Duodenal mucosa (tissue), 2 donors: Measurements from ENCODE around the gene CALY.

Experiments used
- H3K27ac ChIP-seq: one replicate; pipeline ENCODE4 v1.7.0; 2013; ENCODE audit warnings: low read depth, low read length
- H3K27me3 ChIP-seq, 2 donors: one replicate each; pipeline ENCODE4 v1.7.0; 2013; ENCODE audit warnings: low read length in 2 of 2, control low read depth in 1 of 2; ENCODE audit not compliant: insufficient read depth in 2 of 2, control insufficient read depth in 1 of 2
- H3K36me3 ChIP-seq, 2 donors: one replicate each; pipeline ENCODE4 v1.7.0; 2013; ENCODE audit warnings: low read length in 2 of 2, control low read depth in 1 of 2; ENCODE audit not compliant: insufficient read depth in 2 of 2, control insufficient read depth in 1 of 2
- H3K4me1 ChIP-seq, 2 donors: one replicate each; pipeline ENCODE4 v1.7.0; 2013; ENCODE audit warnings: low read length in 2 of 2, control low read depth in 1 of 2; ENCODE audit not compliant: insufficient read depth in 2 of 2, control insufficient read depth in 1 of 2
- H3K4me3 ChIP-seq, 2 donors: one replicate each; pipeline ENCODE4 v1.7.0; 2013; ENCODE audit warnings: low read length in 2 of 2, low read depth in 1 of 2
- H3K9ac ChIP-seq, 2 donors: one replicate each; pipeline ENCODE4 v1.7.0; 2013; ENCODE audit warnings: low read length in 2 of 2, low read depth in 1 of 2
- H3K9me3 ChIP-seq, 2 donors: one replicate each; pipeline ENCODE4 v1.7.0; 2013; ENCODE audit warnings: low read length in 2 of 2, control low read depth in 1 of 2; ENCODE audit not compliant: control insufficient read depth in 1 of 2

CALY gene, protein sequence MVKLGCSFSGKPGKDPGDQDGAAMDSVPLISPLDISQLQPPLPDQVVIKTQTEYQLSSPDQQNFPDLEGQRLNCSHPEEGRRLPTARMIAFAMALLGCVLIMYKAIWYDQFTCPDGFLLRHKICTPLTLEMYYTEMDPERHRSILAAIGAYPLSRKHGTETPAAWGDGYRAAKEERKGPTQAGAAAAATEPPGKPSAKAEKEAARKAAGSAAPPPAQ

DNA sequence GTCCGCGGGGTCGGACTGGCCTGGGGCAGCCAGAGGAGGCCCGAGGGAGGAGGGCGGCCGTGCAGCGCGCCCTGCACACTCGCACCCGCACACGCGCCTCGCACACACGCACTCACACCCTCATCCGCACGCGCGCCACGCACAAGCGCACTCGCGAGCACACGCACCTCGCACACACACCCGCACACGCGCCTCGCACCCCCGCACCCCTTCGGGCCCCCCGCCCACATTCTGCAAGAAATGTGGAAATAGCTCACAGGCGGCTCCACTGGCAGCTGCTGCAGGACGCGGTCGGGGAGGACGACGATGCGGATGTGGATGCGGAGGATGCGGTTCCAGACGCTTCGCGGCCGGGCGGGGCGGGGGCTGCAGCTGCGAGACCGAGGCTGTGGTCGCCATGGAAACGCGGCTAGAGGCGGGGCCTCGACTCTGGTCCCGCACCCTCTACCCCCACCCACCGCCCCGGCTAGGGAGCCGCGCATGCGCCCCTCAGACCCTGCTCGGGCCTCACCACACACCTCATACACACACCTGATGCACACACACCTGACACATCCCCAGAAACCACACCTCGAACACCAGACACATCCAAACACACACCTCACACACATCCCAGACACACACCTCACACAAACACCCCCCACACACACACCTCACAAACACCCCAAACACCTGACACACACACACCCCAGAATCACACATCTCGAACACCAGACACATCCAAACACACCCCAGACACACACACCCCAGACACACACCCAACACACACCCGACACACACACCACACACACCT is at the start of gene CALY:
CALY (minus strand) TSS at position 320 of the 793 bp plus-strand sequence. CDS start 7,907 bp downstream, outside the sequence.
- peak within 1 kb of the TSS; percentile 50 to 54 for H3K4me3 ChIP-seq
- H3K9me3 ChIP-seq = no peaks in the 10 kb centered on the region
- peaks cover 5 to 17% of the 10 kb centered on the region in 2 donors for H3K4me1 ChIP-seq
- no peak within 1 kb of the TSS for H3K9ac ChIP-seq
- H3K36me3 ChIP-seq = no peaks in the 10 kb centered on the region
- no peak within 1 kb of the TSS for H3K27ac ChIP-seq
- H3K27me3 ChIP-seq = peaks cover 35 to 55% of the 10 kb centered on the region in 2 donors

- H3K27ac ChIP-seq = no peak overlapping the region
- H3K4me1 ChIP-seq = peaks cover 1 to 8% of the 10 kb centered on the region in 2 donors
- H3K9ac ChIP-seq = no peak overlapping the region
- H3K4me3 ChIP-seq = no peak overlapping the region
- H3K27me3 ChIP-seq = no peaks in the 10 kb centered on the region
- no peaks in the 10 kb centered on the region for H3K36me3 ChIP-seq
- no peaks in the 10 kb centered on the region for H3K9me3 ChIP-seq
Observed at GRCh38 chr10:133385214-133385613, 48.5 kb upstream of the CALY start.

GRCh38 chr10:133384071-133384470 is 47.4 kb upstream of the CALY start:
- H3K27ac ChIP-seq = no peak overlapping the region
- H3K27me3 ChIP-seq = no peaks in the 10 kb centered on the region
- H3K9ac ChIP-seq = no peak overlapping the region
- H3K9me3 ChIP-seq = no peaks in the 10 kb centered on the region
- H3K4me3 ChIP-seq = no peak overlapping the region
- H3K4me1 ChIP-seq = peaks cover 7 to 14% of the 10 kb centered on the region in 2 donors
- no peaks in the 10 kb centered on the region for H3K36me3 ChIP-seq

- no peak overlapping the region for H3K4me3 ChIP-seq
- H3K27me3 ChIP-seq = no peaks in the 10 kb centered on the region
- no peaks in the 10 kb centered on the region for H3K36me3 ChIP-seq
- H3K9me3 ChIP-seq = no peaks in the 10 kb centered on the region
- H3K27ac ChIP-seq = no peak overlapping the region
- H3K9ac ChIP-seq = no peak overlapping the region
- peaks cover 7 to 13% of the 10 kb centered on the region in 2 donors for H3K4me1 ChIP-seq
Observed at GRCh38 chr10:133383551-133383950, 46.9 kb upstream of the CALY start.

DNA sequence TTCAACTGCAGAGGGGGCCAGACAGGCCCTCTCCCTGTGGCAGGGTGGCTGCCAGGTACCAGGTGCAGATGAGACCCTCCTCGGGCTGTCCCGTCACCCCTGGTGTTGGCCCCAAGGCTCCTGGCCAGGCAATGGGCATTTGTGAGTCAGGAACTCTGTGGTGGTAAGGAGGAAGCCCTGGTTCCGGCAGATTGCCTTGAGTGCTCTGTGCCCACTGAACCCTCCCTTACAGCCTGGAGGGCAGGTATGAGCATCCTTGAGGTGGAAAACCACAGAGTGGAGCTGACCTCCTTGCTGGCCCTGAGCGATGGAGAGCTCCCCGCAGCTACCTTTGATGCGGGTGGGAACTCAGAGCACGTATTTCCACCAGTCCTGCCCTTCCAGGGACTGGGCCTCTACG is 44.3 kb upstream of the CALY start:
- H3K27me3 ChIP-seq = no peaks in the 10 kb centered on the region
- H3K27ac ChIP-seq = no peak overlapping the region
- H3K4me3 ChIP-seq = no peak overlapping the region
- no peaks in the 10 kb centered on the region for H3K9me3 ChIP-seq
- peaks cover 14 to 18% of the 10 kb centered on the region in 2 donors for H3K4me1 ChIP-seq
- no peaks in the 10 kb centered on the region for H3K36me3 ChIP-seq
- H3K9ac ChIP-seq = no peak overlapping the region

- Histone ChIP-seq H3K9me3 (no peaks in the 10 kb centered on the region), H3K9ac (peak overlapping the region; percentile 33 to 57), H3K36me3 (no peaks in the 10 kb centered on the region), H3K4me3 (peak overlapping the region; percentile 65 to 68), H3K4me1 (peaks cover 14 to 18% of the 10 kb centered on the region in 2 donors), H3K27me3 (no peaks in the 10 kb centered on the region), H3K27ac (no peak overlapping the region)
Observed at GRCh38 chr10:133379801-133380666, 43.3 kb upstream of the CALY start.

- Histone ChIP-seq H3K27me3 (no peaks in the 10 kb centered on the region), H3K27ac (peak within 1 kb of the TSS; percentile 73), H3K36me3 (no peaks in the 10 kb centered on the region), H3K9ac (peak within 1 kb of the TSS; percentile 33 to 77), H3K4me3 (peak within 1 kb of the TSS; percentile 71 to 81), H3K9me3 (no peaks in the 10 kb centered on the region), H3K4me1 (peaks cover 14 to 18% of the 10 kb centered on the region in 2 donors)
Observed at GRCh38 chr10:133379152-133379800, 42.6 kb upstream of the CALY start, which contains the start of gene PAOX. PAOX (plus strand) TSS chr10:133379262; CDS start chr10:133379317, 55 bp downstream.

DNA sequence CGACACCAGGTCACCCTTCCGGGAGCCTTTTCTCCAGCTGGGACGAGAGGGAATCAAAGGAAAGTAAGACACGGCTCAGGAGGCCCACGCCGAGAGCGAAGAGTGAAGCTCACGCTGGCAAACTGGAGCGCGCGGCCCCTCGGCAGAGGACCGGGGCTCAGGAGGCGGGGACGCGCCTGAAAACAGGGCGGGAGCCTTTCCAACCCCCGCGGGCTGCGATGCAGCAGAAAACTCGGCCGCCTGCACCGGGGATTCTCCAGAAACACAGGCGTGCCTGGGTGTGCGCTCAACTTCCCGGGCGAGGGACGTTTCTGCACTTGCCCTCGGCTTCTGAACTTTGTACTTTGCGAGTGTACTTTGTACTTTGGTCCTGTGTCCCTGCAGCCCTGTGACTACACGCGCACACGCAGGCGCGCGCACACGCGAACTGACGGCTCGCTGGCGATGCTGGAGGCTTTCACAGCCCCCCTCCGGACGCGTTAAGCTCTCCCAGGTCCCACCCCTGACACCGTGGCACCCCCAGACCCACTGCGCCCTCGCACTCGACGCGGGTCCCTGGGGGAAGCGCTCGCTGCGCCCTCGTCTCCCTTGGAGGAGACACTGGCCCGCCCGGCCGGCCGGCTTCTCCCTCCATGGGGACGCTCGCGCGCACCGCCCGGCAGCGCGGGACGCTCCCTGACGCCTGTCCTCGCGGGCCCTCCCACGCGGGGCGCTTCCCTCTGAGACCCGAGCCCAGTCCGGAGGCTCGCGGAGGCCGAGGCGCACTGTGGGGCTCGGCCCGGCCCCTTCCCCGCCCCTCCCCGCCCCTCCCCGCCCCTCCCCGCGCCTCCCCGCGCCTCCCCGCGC is 41.8 kb upstream of the CALY start:
- Histone ChIP-seq H3K9ac (peak overlapping the region in 1 of 2 donors; percentile 77), H3K4me3 (peak overlapping the region; percentile 71 to 81), H3K9me3 (no peaks in the 10 kb centered on the region), H3K27ac (peak overlapping the region; percentile 73), H3K4me1 (peaks cover 14 to 18% of the 10 kb centered on the region in 2 donors), H3K36me3 (no peaks in the 10 kb centered on the region), H3K27me3 (no peaks in the 10 kb centered on the region)

- Histone ChIP-seq H3K9me3 (no peaks in the 10 kb centered on the region), H3K4me3 (peak overlapping the region; percentile 71 to 81), H3K9ac (peak overlapping the region in 1 of 2 donors; percentile 77), H3K27me3 (no peaks in the 10 kb centered on the region), H3K27ac (peak overlapping the region; percentile 73), H3K36me3 (no peaks in the 10 kb centered on the region), H3K4me1 (peaks cover 14 to 18% of the 10 kb centered on the region in 2 donors)
Observed at GRCh38 chr10:133377818-133378250, 41.1 kb upstream of the CALY start.
